Fibroblast of pulmonary artery (primary cell): ENCODE data around the gene KPNA6.

Experiments
- DNase-seq: peaks from one replicate; pipeline ENCODE4 v3.0.0-alpha.2; 2010; ENCODE audit warnings: low read depth
- H3K4me3 ChIP-seq: replicated peaks from 2 replicates; pipeline ENCODE4 v1.5.1; 2011; ENCODE audit warnings: low read depth, mild to moderate bottlenecking, control low read depth, low read length, moderate library complexity
- CTCF ChIP-seq: IDR thresholded peaks from 2 replicates; pipeline ENCODE4 v1.5.1; 2011; ENCODE audit warnings: mild to moderate bottlenecking, control low read depth, low read length, inconsistent platforms; ENCODE audit errors: missing control alignments

KPNA6 gene

GRCh38 chr1:32221581-32221979, 113.7 kb downstream of the KPNA6 start:
- no peak for TF ChIP-seq CTCF
- DNase-seq = no peak
- peak overlapping the region; percentile 99 for H3K4me3 ChIP-seq

- peak within 1 kb of the TSS; percentile 99 for H3K4me3 ChIP-seq
- DNase-seq = peak; percentile 91
- no peak for TF ChIP-seq CTCF
Measured at GRCh38 chr1:32221980-32222755, 114.3 kb downstream of the KPNA6 start, which contains the start of the genes EIF3I and TMEM234. TSS of gene EIF3I (plus strand) at chr1:32222407. CDS start at chr1:32222442, 35 bp downstream. TSS of gene TMEM234 (minus strand) at chr1:32222353. CDS start at chr1:32222322, 31 bp downstream.

GRCh38 chr1:32223683-32224082, 115.8 kb downstream of the KPNA6 start:
- DNase-seq = no peak
- no peak overlapping the region for H3K4me3 ChIP-seq
- no peak for TF ChIP-seq CTCF

GRCh38 chr1:32224285-32224684, 116.4 kb downstream of the KPNA6 start:
- DNase-seq = no peak
- H3K4me3 ChIP-seq = no peak overlapping the region
- no peak for TF ChIP-seq CTCF
